Parathyroid adenoma (tissue), 2 donors: Measurements from ENCODE around the gene OR5B21.

Experiments
- H2AFZ ChIP-seq: fragments of 300-600 bp; sonication (generic); one replicate; pipeline ENCODE4 v1.7.0; 2017; ENCODE audit warnings: antibody characterized with exemption, mild to moderate bottlenecking
- H3K27ac ChIP-seq: fragments of 300-600 bp; sonication (generic); one replicate; pipeline ENCODE4 v1.7.0; 2017
- H3K27me3 ChIP-seq: fragments of 300-600 bp; sonication (generic); one replicate; pipeline ENCODE4 v1.7.0; 2017; ENCODE audit warnings: low read length; ENCODE audit not compliant: control insufficient read depth, insufficient read depth
- H3K36me3 ChIP-seq: fragments of 300-600 bp; sonication (generic); one replicate; pipeline ENCODE4 v1.7.0; 2017; ENCODE audit warnings: low read length; ENCODE audit not compliant: control insufficient read depth, insufficient read depth
- H3K4me1 ChIP-seq: fragments of 300-600 bp; sonication (generic); one replicate; pipeline ENCODE4 v1.7.0; 2017; ENCODE audit warnings: control low read depth
- H3K4me2 ChIP-seq: fragments of 300-600 bp; sonication (generic); one replicate; pipeline ENCODE4 v1.7.0; 2017; ENCODE audit warnings: low read length
- H3K4me3 ChIP-seq: fragments of 300-600 bp; sonication (generic); one replicate; pipeline ENCODE4 v1.7.0; 2017; ENCODE audit warnings: low read depth, low read length
- H3K79me2 ChIP-seq: fragments of 300-600 bp; sonication (generic); one replicate; pipeline ENCODE4 v1.7.0; 2017; ENCODE audit warnings: control low read depth
- H3K9ac ChIP-seq: fragments of 300-600 bp; sonication (generic); one replicate; pipeline ENCODE4 v1.7.0; 2017; ENCODE audit warnings: mild to moderate bottlenecking
- H3K9me3 ChIP-seq: fragments of 300-600 bp; sonication (generic); one replicate; pipeline ENCODE4 v1.7.0; 2017; ENCODE audit warnings: low read length; ENCODE audit not compliant: control insufficient read depth
- CTCF ChIP-seq: fragments of 300-600 bp; sonication (generic); IDR thresholded peaks from one replicate; pipeline ENCODE4 v1.7.0; 2017; ENCODE audit warnings: antibody characterized with exemption, mild to moderate bottlenecking
- donor health status: primary hyperparathyroidism.

Gene OR5B21

GRCh38 chr11:58508005-58508404, at the start of gene OR5B21:
OR5B21 (minus strand) TSS chr11:58508105; CDS start chr11:58508105, 0 bp downstream.
- Histone ChIP-seq H3K9ac (no peak within 1 kb of the TSS), H3K4me2 (no peak within 1 kb of the TSS), H3K79me2 (no peaks in the 10 kb centered on the region), H3K27me3 (no peaks in the 10 kb centered on the region), H3K4me1 (no peaks in the 10 kb centered on the region), H3K4me3 (no peak within 1 kb of the TSS), H3K9me3 (no peaks in the 10 kb centered on the region), H2AFZ (no peak within 1 kb of the TSS), H3K27ac (no peak within 1 kb of the TSS), H3K36me3 (no peaks in the 10 kb centered on the region)
- no peak for TF ChIP-seq CTCF

GRCh38 chr11:58549644-58550043, 41.7 kb upstream of the OR5B21 start:
- Histone ChIP-seq H3K27me3 (no peaks in the 10 kb centered on the region), H2AFZ (no peak overlapping the region), H3K4me1 (no peaks in the 10 kb centered on the region), H3K27ac (no peak overlapping the region), H3K4me3 (no peak overlapping the region), H3K79me2 (no peaks in the 10 kb centered on the region), H3K9me3 (no peaks in the 10 kb centered on the region), H3K9ac (no peak overlapping the region), H3K36me3 (no peaks in the 10 kb centered on the region), H3K4me2 (no peak overlapping the region)
- TF ChIP-seq CTCF = no peak

GRCh38 chr11:58546841-58547240, 38.9 kb upstream of the OR5B21 start:
- H3K9me3 ChIP-seq = no peaks in the 10 kb centered on the region
- H3K9ac ChIP-seq = no peak overlapping the region
- no peak overlapping the region for H3K4me3 ChIP-seq
- H3K79me2 ChIP-seq = no peaks in the 10 kb centered on the region
- no peak overlapping the region for H3K4me2 ChIP-seq
- no peaks in the 10 kb centered on the region for H3K36me3 ChIP-seq
- no peaks in the 10 kb centered on the region for H3K27me3 ChIP-seq
- no peak overlapping the region for H2AFZ ChIP-seq
- no peak overlapping the region for H3K27ac ChIP-seq
- no peak for TF ChIP-seq CTCF
- H3K4me1 ChIP-seq = no peaks in the 10 kb centered on the region

- Histone ChIP-seq H3K27ac (no peak overlapping the region), H3K79me2 (no peaks in the 10 kb centered on the region), H3K4me1 (no peaks in the 10 kb centered on the region), H3K27me3 (no peaks in the 10 kb centered on the region), H3K36me3 (no peaks in the 10 kb centered on the region), H3K9ac (no peak overlapping the region), H3K4me3 (no peak overlapping the region), H3K9me3 (no peaks in the 10 kb centered on the region), H2AFZ (no peak overlapping the region), H3K4me2 (no peak overlapping the region)
- TF ChIP-seq CTCF = no peak
Observed at GRCh38 chr11:58531865-58532341, 24.0 kb upstream of the OR5B21 start.

- no peak overlapping the region for H3K27ac ChIP-seq
- no peak overlapping the region for H3K4me3 ChIP-seq
- no peak for TF ChIP-seq CTCF
- H3K9me3 ChIP-seq = no peaks in the 10 kb centered on the region
- H3K4me2 ChIP-seq = no peak overlapping the region
- H3K9ac ChIP-seq = no peak overlapping the region
- no peaks in the 10 kb centered on the region for H3K79me2 ChIP-seq
- H3K4me1 ChIP-seq = no peaks in the 10 kb centered on the region
- no peaks in the 10 kb centered on the region for H3K36me3 ChIP-seq
- no peaks in the 10 kb centered on the region for H3K27me3 ChIP-seq
- no peak overlapping the region for H2AFZ ChIP-seq
Observed at GRCh38 chr11:58530236-58530635, 22.3 kb upstream of the OR5B21 start.
